Keratinocyte (primary cell): ENCODE measurements around the gene CLDN20. TPM values are rescaled to one million over a fixed set of nuclear protein-coding genes. Genes with fewer than 3 reads are reported as not detected.

Experiments
- DNase-seq: peaks from one replicate; pipeline ENCODE4 v3.0.0-alpha.2; 2011; ENCODE audit warnings: low read depth, missing footprints, low spot score
- FAIRE-seq: peaks from 2 replicates; lab custom pipeline; 2011; peaks lifted over from hg19 to GRCh38; lab: Jason Lieb, UNC
- H2AFZ ChIP-seq: 2 replicates; pipeline ENCODE4 v1.6.0; 2012; ENCODE audit warnings: low read length, control low read depth, inconsistent platforms; ENCODE audit not compliant: control insufficient read depth
- H3K27ac ChIP-seq: 2 replicates; pipeline ENCODE4 v1.5.1; 2011; ENCODE audit warnings: low read length; ENCODE audit not compliant: control insufficient read depth, insufficient read depth
- H3K27me3 ChIP-seq: 3 replicates; pipeline ENCODE4 v1.6.0; 2011; ENCODE audit warnings: low read length; ENCODE audit not compliant: control insufficient read depth, insufficient read depth; ENCODE audit errors: extremely low read depth
- H3K36me3 ChIP-seq, 2 experiments: 2 replicates in 1 of 2; 3 replicates in 1 of 2; pipeline ENCODE4 v1.5.1; 2011; ENCODE audit warnings: low read length in 2 of 2, mild to moderate bottlenecking in 1 of 2; ENCODE audit not compliant: control insufficient read depth in 2 of 2, insufficient read depth in 2 of 2; ENCODE audit errors: extremely low read depth in 1 of 2
- H3K4me1 ChIP-seq: 3 replicates; pipeline ENCODE4 v1.5.1; 2011; ENCODE audit warnings: low read length; ENCODE audit not compliant: control insufficient read depth, insufficient read depth; ENCODE audit errors: extremely low read depth
- H3K4me2 ChIP-seq: 3 replicates; pipeline ENCODE4 v1.6.0; 2011; ENCODE audit warnings: low read depth, low read length; ENCODE audit not compliant: control insufficient read depth, insufficient read depth; ENCODE audit errors: extremely low read depth
- H3K4me3 ChIP-seq, 3 experiments: fragments of 200-600 bp in 1 of 3; sonication (generic) in 1 of 3; 2 replicates in 2 of 3; 3 replicates in 1 of 3; pipeline ENCODE4 v1.5.1; 2011 to 2016; ENCODE audit warnings: low read length in 3 of 3, mild to moderate bottlenecking in 3 of 3, control low read depth in 2 of 3, inconsistent platforms in 1 of 3, low read depth in 1 of 3, mixed read lengths in 1 of 3, mixed run types in 1 of 3, moderate library complexity in 1 of 3; ENCODE audit not compliant: control insufficient read depth in 2 of 3, insufficient read depth in 2 of 3; ENCODE audit errors: extremely low read depth in 1 of 3
- H3K79me2 ChIP-seq: 2 replicates; pipeline ENCODE4 v1.6.0; 2012; ENCODE audit warnings: low read length; ENCODE audit not compliant: control insufficient read depth, insufficient read depth
- H3K9ac ChIP-seq: 3 replicates; pipeline ENCODE4 v1.6.0; 2011; ENCODE audit warnings: low read length; ENCODE audit not compliant: control insufficient read depth, insufficient read depth; ENCODE audit errors: extremely low read depth
- H3K9me1 ChIP-seq: 3 replicates; pipeline ENCODE4 v1.6.0; 2011; ENCODE audit warnings: low read length; ENCODE audit not compliant: control insufficient read depth, insufficient read depth; ENCODE audit errors: extremely low read depth
- H3K9me3 ChIP-seq: 2 replicates; pipeline ENCODE4 v1.5.1; 2012; ENCODE audit warnings: low read depth, low read length; ENCODE audit not compliant: control insufficient read depth
- H4K20me1 ChIP-seq: 3 replicates; pipeline ENCODE4 v1.6.0; 2011; ENCODE audit warnings: low read length; ENCODE audit not compliant: control insufficient read depth, insufficient read depth; ENCODE audit errors: extremely low read depth
- CTCF ChIP-seq, 3 experiments: IDR thresholded peaks in 1 of 3; conservative IDR thresholded peaks in 1 of 3; optimal IDR thresholded peaks in 1 of 3; 2 replicates in 2 of 3; 3 replicates in 1 of 3; pipeline versions ENCODE3 to v1.5.1; 2011; ENCODE audit warnings: low read length in 3 of 3, mild to moderate bottlenecking in 3 of 3, moderate library complexity in 2 of 3, control low read depth in 1 of 3, inconsistent platforms in 1 of 3; ENCODE audit not compliant: insufficient read depth in 2 of 3; ENCODE audit errors: extremely low read depth in 1 of 3
- EZH2 ChIP-seq: IDR thresholded peaks from one replicate; pipeline ENCODE4 v1.6.1; 2012; ENCODE audit warnings: inconsistent platforms, mild to moderate bottlenecking, low read length, moderate library complexity
- dilution Hi-C: fragments of 300-500 bp; cut with MboI; formaldehyde crosslinking; loops from one replicate; pipeline ENCODE4 v1.7.0; 2020; ENCODE audit warnings: low sequenced_read_pairs; ENCODE audit not compliant: extremely low pct_ligation_motif_present
- polyA plus RNA-seq, 5 experiments: library from polyadenylated mRNA; depleted of rRNA in 3 of 5; stranded (reverse) in 3 of 5; stranded (forward) in 1 of 5; unstranded in 1 of 5; fragments of >200 nt; gene quantifications; 1 replicate in 1 of 5; 2 replicates in 3 of 5; 3 replicates in 1 of 5; pipeline versions ENCODE4 v1.2.1 to v1.2.3, GENCODE V29; 2011 to 2012; ENCODE audit warnings: missing spikeins in 2 of 5, low read depth in 1 of 5, low replicate concordance in 1 of 5

The CLDN20 gene
- polyA plus RNA-seq, 1 donor (not counting 4 experiments of a cell fraction or from before 2014, with no cell fraction given) = 0.09 TPM

- no peaks in the 10 kb centered on the region for H3K4me1 ChIP-seq
- H3K9ac ChIP-seq = no peak overlapping the region
- H3K27me3 ChIP-seq = no peaks in the 10 kb centered on the region
- TF ChIP-seq EZH2 (no peak), CTCF (optimal IDR thresholded peaks at IDR 0.05 in 1 of 3, IDR thresholded peaks at IDR 0.05 in 1 of 3, conservative IDR thresholded peaks at IDR 0.05 in 1 of 3; ENCODE audit: extremely low read depth in 1 of 3, insufficient read depth in 2 of 3, low read length in 3 of 3) (no peak)
- DNase-seq (no peak), FAIRE-seq (no peak)
- peaks cover 45% of the 10 kb centered on the region for H3K79me2 ChIP-seq
- peaks cover 3% of the 10 kb centered on the region for H3K9me1 ChIP-seq
- H4K20me1 ChIP-seq = no peaks in the 10 kb centered on the region
- H3K36me3 ChIP-seq = peaks cover 12 to 21% of the 10 kb centered on the region in 2 experiments
- dilution Hi-C loops = no loop called here
- H2AFZ ChIP-seq = no peak overlapping the region
- H3K4me3 ChIP-seq = no peak overlapping the region
- H3K4me2 ChIP-seq = no peak overlapping the region
- H3K27ac ChIP-seq = no peak overlapping the region
- H3K9me3 ChIP-seq = no peaks in the 10 kb centered on the region
Observed at GRCh38 chr6:155303361-155303870, 39.6 kb downstream of the CLDN20 start.

- no peak for DNase-seq
- Histone ChIP-seq H3K27me3 (no peaks in the 10 kb centered on the region), H3K27ac (no peak overlapping the region), H2AFZ (no peak overlapping the region), H3K9me3 (peaks cover 3% of the 10 kb centered on the region), H3K79me2 (peaks cover 55% of the 10 kb centered on the region), H4K20me1 (no peaks in the 10 kb centered on the region), H3K4me2 (no peak overlapping the region), H3K4me1 (peaks cover 25% of the 10 kb centered on the region), H3K36me3 (peaks cover 12 to 28% of the 10 kb centered on the region in 2 experiments), H3K4me3 (no peak overlapping the region), H3K9ac (no peak overlapping the region), H3K9me1 (peaks cover 3% of the 10 kb centered on the region)
- no peak for FAIRE-seq
- dilution Hi-C loops = no loop called here
- no peak for TF ChIP-seq EZH2
- TF ChIP-seq CTCF (optimal IDR thresholded peaks at IDR 0.05 in 1 of 3, IDR thresholded peaks at IDR 0.05 in 1 of 3, conservative IDR thresholded peaks at IDR 0.05 in 1 of 3; ENCODE audit: extremely low read depth in 1 of 3, insufficient read depth in 2 of 3, low read length in 3 of 3) = no peak
Observed at GRCh38 chr6:155306958-155307357, 43.1 kb downstream of the CLDN20 start.
